KMS-11 (cell line): ENCODE measurements around the gene SIGLEC5.

Experiments used
- H2AFZ ChIP-seq: fragments of 200-600 bp; sonication (generic); 2 replicates; pipeline ENCODE4 v1.6.1; 2016; ENCODE audit warnings: antibody characterized with exemption, mixed run types, low read depth
- H3K27ac ChIP-seq: fragments of 200-600 bp; sonication (generic); 2 replicates; pipeline ENCODE4 v1.6.1; 2016; ENCODE audit warnings: mild to moderate bottlenecking, mixed run types
- H3K27me3 ChIP-seq: fragments of 200-600 bp; sonication (generic); 2 replicates; pipeline ENCODE4 v1.6.1; 2017; ENCODE audit warnings: mild to moderate bottlenecking, low read depth, mixed run types, moderate library complexity; ENCODE audit not compliant: insufficient read depth
- H3K36me3 ChIP-seq: fragments of 200-600 bp; sonication (generic); 2 replicates; pipeline ENCODE4 v1.6.1; 2017; ENCODE audit warnings: mild to moderate bottlenecking, mixed run types; ENCODE audit not compliant: insufficient read depth
- H3K4me1 ChIP-seq: fragments of 200-600 bp; sonication (generic); 2 replicates; pipeline ENCODE4 v1.6.1; 2016; ENCODE audit warnings: mild to moderate bottlenecking, low read depth, mixed run types; ENCODE audit not compliant: poor library complexity, severe bottlenecking
- H3K4me2 ChIP-seq: fragments of 200-600 bp; sonication (generic); 2 replicates; pipeline ENCODE4 v1.7.0; 2016; ENCODE audit warnings: mild to moderate bottlenecking, mixed run types
- H3K4me3 ChIP-seq: fragments of 200-600 bp; sonication (generic); IDR thresholded peaks from 2 replicates; pipeline ENCODE4 v1.6.1; 2017; ENCODE audit warnings: low read depth, low read length, mixed read lengths; ENCODE audit not compliant: insufficient read depth
- H3K79me2 ChIP-seq: fragments of 200-600 bp; sonication (generic); 2 replicates; pipeline ENCODE4 v1.6.1; 2016; ENCODE audit warnings: low read depth, mixed run types; ENCODE audit not compliant: insufficient read depth
- H3K9ac ChIP-seq: fragments of 200-600 bp; sonication (generic); 2 replicates; pipeline ENCODE4 v1.6.1; 2016; ENCODE audit warnings: mild to moderate bottlenecking, mixed run types
- H4K20me1 ChIP-seq: fragments of 200-600 bp; sonication (generic); 2 replicates; pipeline ENCODE4 v1.6.1; 2016; ENCODE audit warnings: mild to moderate bottlenecking, mixed run types; ENCODE audit not compliant: insufficient read depth
- CTCF ChIP-seq: fragments of 200-600 bp; sonication (generic); conservative IDR thresholded peaks from 2 replicates; pipeline ENCODE4 v1.6.1; 2017; ENCODE audit warnings: low read depth, mild to moderate bottlenecking, antibody characterized with exemption, low read length, moderate library complexity, mixed read lengths

Gene SIGLEC5

GRCh38 chr19:51568456-51568855 is 61.7 kb downstream of the SIGLEC5 start:
- Histone ChIP-seq H3K4me1 (no peaks in the 10 kb centered on the region), H2AFZ (no peak overlapping the region), H3K36me3 (no peaks in the 10 kb centered on the region), H3K27me3 (no peaks in the 10 kb centered on the region), H3K27ac (no peak overlapping the region), H3K79me2 (no peaks in the 10 kb centered on the region), H4K20me1 (no peaks in the 10 kb centered on the region), H3K9ac (no peak overlapping the region), H3K4me2 (no peak overlapping the region), H3K4me3 (no peak overlapping the region)
- no peak for TF ChIP-seq CTCF

- no peaks in the 10 kb centered on the region for H3K4me1 ChIP-seq
- no peak for TF ChIP-seq CTCF
- no peaks in the 10 kb centered on the region for H3K27me3 ChIP-seq
- H3K9ac ChIP-seq, result no peak overlapping the region
- no peak overlapping the region for H2AFZ ChIP-seq
- H3K27ac ChIP-seq, result no peak overlapping the region
- H3K4me2 ChIP-seq, result no peak overlapping the region
- no peaks in the 10 kb centered on the region for H3K36me3 ChIP-seq
- H3K4me3 ChIP-seq, result no peak overlapping the region
- no peaks in the 10 kb centered on the region for H3K79me2 ChIP-seq
- H4K20me1 ChIP-seq, result no peaks in the 10 kb centered on the region
These were observed 62.6 kb downstream of the SIGLEC5 start for GRCh38 chr19:51567583-51567982.

- Histone ChIP-seq H3K27me3 (no peaks in the 10 kb centered on the region), H3K4me3 (no peak overlapping the region), H3K4me2 (no peak overlapping the region), H2AFZ (no peak overlapping the region), H3K79me2 (no peaks in the 10 kb centered on the region), H3K36me3 (no peaks in the 10 kb centered on the region), H3K4me1 (no peaks in the 10 kb centered on the region), H4K20me1 (no peaks in the 10 kb centered on the region), H3K27ac (no peak overlapping the region), H3K9ac (no peak overlapping the region)
- no peak for TF ChIP-seq CTCF
These were observed 63.6 kb downstream of the SIGLEC5 start for GRCh38 chr19:51566489-51567100.

GRCh38 chr19:51565583-51565982 is 64.6 kb downstream of the SIGLEC5 start:
- no peaks in the 10 kb centered on the region for H3K27me3 ChIP-seq
- H3K27ac ChIP-seq, result no peak overlapping the region
- TF ChIP-seq CTCF, result no peak
- no peaks in the 10 kb centered on the region for H3K4me1 ChIP-seq
- no peak overlapping the region for H3K4me3 ChIP-seq
- no peak overlapping the region for H2AFZ ChIP-seq
- no peaks in the 10 kb centered on the region for H3K79me2 ChIP-seq
- no peaks in the 10 kb centered on the region for H4K20me1 ChIP-seq
- H3K9ac ChIP-seq, result no peak overlapping the region
- no peaks in the 10 kb centered on the region for H3K36me3 ChIP-seq
- H3K4me2 ChIP-seq, result no peak overlapping the region
